CD4-positive, alpha-beta T cell treated with Interleukin-4 for 1 hour (primary cell): ENCODE measurements around the gene AMOTL1.
A peak's percentile ranks its signal among the peaks of the same experiment; 100 is the strongest.
"Not testable (repeated sequence)": the region's sequence is repeated elsewhere in the genome, so short reads cannot be mapped to it uniquely, and the experiment has no call there.

ENCODE experiments used
- DNase-seq, 2 donors: peaks; one replicate each; pipeline ENCODE4 v3.0.0-alpha.2; 2020 to 2022

The AMOTL1 gene

GRCh38 chr11:94888204-94888603 lies 120.0 kb downstream of the AMOTL1 start:
- no peak for DNase-seq

- DNase-seq, result no peak
Measured at GRCh38 chr11:94895451-94895850, 127.3 kb downstream of the AMOTL1 start.

- DNase-seq, result no peak
Measured at GRCh38 chr11:94895971-94896370, 127.8 kb downstream of the AMOTL1 start.

- DNase-seq, result peak; percentile 31 to 38
Measured at GRCh38 chr11:94897330-94897768, 129.2 kb downstream of the AMOTL1 start.

GRCh38 chr11:94907226-94907625 lies 139.1 kb downstream of the AMOTL1 start:
- no peak for DNase-seq

GRCh38 chr11:94909371-94909820 lies 141.2 kb downstream of the AMOTL1 start:
- DNase-seq, result no peak

- no peak for DNase-seq
Measured at GRCh38 chr11:94910270-94910669, 142.1 kb downstream of the AMOTL1 start.

- DNase-seq, result no peak
Measured at GRCh38 chr11:94910779-94911178, 142.6 kb downstream of the AMOTL1 start.

GRCh38 chr11:94912806-94913205 lies 144.7 kb downstream of the AMOTL1 start:
- no peak for DNase-seq

GRCh38 chr11:94913718-94914394 lies 145.7 kb downstream of the AMOTL1 start:
- not testable (repeated sequence) for DNase-seq

- no peak for DNase-seq
Measured at GRCh38 chr11:94920311-94920710, 152.2 kb downstream of the AMOTL1 start.

GRCh38 chr11:94922321-94923003 lies 154.3 kb downstream of the AMOTL1 start:
- DNase-seq, result no peak

GRCh38 chr11:94923004-94923334 lies 154.8 kb downstream of the AMOTL1 start:
- DNase-seq, result no peak

- no peak for DNase-seq
Measured at GRCh38 chr11:94924171-94924572, 156.0 kb downstream of the AMOTL1 start.

GRCh38 chr11:94924612-94925011 lies 156.5 kb downstream of the AMOTL1 start:
- peak in 1 of 2 donors; percentile 33 for DNase-seq

- peak in 1 of 2 donors; percentile 30 for DNase-seq
Measured at GRCh38 chr11:94925422-94926270, 157.5 kb downstream of the AMOTL1 start.

GRCh38 chr11:94926271-94926625 lies 158.1 kb downstream of the AMOTL1 start:
- no peak for DNase-seq
